Activated T-helper 1 cell treated with anti-CD3 and anti-CD28 coated beads, Interleukin-2, amount 50 U/mL, for 16 hours (primary cell): Measurements from ENCODE around the gene CLMP.

Source experiments
- DNase-seq, 2 donors: peaks; one replicate each; pipeline ENCODE4 v3.0.0-alpha.2; 2020; ENCODE audit warnings: low read depth in 1 of 2, low spot score in 1 of 2

The CLMP gene

GRCh38 chr11:123086305-123086704, 108.7 kb downstream of the CLMP start:
- no peak for DNase-seq

DNA sequence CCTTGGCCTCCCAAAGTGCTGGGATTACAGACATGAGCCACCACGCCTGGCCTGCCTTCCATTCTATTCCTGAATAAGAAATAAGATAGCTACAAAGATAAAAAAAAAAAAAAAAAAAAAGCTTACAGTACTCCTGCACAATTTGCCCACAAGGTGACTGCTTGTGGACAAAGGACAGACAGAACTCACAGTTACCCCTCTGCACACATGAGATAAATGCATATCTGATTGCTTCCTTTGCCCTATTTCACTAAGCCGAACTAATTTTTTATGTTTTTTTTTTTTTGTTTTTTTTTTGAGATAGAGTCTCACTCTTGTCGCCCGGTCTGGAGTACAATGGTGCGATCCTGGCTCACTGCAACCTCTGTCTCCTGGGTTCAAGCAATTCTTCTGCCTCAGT, 109.6 kb downstream of the CLMP start:
- no peak for DNase-seq

DNA sequence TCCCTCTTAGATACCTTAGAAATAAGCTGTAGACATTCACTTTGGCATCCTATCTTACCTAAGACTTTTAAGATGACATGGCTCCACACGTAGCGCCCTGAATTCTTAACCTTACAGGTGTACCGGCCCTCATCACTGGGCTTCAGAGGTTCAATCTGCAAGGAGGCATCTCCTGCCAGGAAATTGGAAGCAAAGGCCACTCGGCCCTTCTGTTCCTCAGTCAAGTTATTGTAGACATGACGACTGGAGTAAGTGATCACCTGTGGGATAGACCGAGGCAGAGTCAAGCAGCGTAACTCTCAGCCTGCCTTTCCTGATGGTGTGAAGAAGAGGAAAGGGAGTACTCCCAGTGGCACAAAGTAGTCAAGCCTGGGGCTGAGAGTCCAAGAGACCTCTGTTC, 110.6 kb downstream of the CLMP start:
- no peak for DNase-seq

- peak; percentile 45 to 54 for DNase-seq
Measured at GRCh38 chr11:123083623-123084029, 111.4 kb downstream of the CLMP start.

- DNase-seq = no peak
Measured at GRCh38 chr11:123082977-123083376, 112.1 kb downstream of the CLMP start.

DNA sequence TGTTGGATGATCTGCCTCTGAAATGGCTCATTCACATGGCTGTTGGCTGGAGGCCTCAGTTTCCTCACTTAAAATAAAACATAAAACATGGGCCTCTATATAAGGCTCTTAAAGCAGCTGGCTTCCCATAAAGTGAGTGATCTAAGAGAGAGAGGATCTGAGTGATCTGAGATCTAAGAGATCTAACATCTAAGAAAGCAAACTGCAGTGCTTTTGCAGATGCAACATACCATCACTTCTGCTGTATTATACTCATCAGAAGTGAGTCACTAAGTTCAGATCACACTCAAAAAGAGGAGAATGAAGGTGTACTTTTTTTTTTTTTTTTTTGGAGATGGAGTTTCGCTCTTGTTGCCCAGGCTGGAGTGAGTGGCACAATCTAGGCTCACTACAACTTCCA, 115.0 kb downstream of the CLMP start:
- DNase-seq = no peak

DNA sequence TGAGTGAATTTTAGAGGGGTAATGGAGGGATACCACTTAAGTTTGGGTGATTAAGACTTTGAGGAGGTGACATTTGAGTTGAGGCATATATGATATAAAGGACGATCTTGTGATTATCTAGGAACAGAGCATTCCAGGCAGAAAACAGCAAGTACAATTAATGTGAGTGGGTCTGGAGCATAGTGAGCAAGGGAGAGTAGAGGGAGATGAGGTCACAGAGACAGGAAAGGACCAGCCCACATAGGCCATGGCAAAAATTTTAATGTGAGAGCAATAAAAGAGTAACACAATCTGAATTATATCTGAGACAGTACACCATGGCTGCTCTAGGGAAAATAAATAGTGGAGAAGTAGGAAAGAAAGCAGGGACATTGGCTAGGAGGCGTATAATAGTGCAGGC, 118.6 kb downstream of the CLMP start:
- no peak for DNase-seq

DNA sequence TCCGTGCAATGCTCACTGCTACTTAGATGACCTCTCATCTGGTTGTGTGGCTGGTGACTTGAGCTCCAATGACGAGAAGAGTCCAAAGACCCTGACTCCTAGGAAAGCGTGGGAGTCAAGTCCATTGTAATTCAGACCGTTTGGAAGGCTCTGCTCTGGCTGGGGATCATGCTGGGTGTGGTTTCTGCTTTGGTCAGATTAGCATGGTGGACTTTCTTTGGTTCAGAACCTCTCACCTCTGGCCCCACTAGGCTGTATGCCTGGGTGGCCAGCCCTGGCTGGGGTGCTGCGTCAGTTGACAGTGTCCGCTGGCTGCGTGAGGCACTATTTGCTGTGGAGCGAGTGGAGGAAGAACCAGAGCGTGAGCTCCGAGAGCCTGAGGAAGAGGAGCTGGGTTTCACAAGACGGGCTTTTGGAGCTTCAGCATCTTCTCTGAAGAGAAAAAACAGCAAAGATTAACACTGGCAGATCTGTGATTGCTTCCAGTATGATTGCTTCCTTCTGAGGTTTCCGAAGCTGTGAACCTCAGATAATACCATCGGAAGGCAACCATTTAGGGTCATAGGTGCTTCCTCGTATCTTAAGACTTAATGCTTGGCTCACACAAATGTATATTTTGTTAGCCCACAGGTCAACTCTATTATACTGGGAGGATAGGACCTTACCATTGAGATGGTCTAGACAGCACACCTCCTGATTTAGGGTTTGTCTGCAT, 121.5 kb downstream of the CLMP start:
- no peak for DNase-seq

GRCh38 chr11:123072762-123073161, 122.3 kb downstream of the CLMP start:
- DNase-seq = no peak

- DNase-seq = no peak
Measured at GRCh38 chr11:123072332-123072761, 122.7 kb downstream of the CLMP start.

DNA sequence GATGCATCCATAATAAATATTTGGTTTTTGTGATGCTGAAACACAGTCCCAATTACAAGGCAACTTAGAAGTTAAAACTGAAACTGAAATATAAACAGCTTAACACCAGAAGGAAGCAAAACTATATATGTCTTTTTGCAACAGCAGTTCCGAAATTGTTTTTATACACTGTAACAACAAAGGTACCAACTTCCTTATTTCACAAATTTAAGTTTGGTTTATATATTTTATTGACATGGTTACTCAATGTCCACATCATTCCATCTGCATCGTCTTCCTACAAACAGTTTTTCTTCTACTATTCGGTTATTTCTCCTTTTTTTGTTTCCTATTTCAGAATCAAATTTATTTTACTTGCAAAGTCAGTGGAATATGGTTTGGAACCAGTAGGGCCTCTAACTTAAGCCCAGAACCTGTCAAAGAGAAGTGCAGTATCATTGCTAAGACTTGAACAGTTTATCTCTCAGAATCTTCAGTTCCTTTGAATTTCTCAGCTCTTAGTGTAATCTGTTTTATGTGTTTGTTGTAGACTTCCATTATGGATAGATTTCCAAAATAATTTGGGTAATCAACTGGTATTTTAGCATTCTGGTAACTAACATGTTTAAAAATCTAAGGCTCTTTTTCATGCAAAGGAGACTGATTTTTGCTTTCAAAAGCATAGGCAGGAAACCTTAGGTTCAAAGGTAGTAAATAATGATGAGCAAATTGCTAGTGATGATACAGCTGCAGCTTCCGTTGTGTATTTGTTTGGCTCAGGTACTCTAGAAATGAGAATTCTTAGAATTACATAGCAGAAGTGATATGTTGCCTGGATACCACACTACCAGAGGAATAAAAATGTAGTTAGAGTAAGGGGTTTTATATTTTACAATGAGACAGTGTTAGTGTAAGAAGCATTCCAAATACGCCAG, 124.9 kb downstream of the CLMP start:
- no peak for DNase-seq

GRCh38 chr11:123065621-123066020, 129.4 kb downstream of the CLMP start:
- no peak for DNase-seq

- no peak for DNase-seq
Measured at GRCh38 chr11:123063826-123064657, 131.0 kb downstream of the CLMP start.

DNA sequence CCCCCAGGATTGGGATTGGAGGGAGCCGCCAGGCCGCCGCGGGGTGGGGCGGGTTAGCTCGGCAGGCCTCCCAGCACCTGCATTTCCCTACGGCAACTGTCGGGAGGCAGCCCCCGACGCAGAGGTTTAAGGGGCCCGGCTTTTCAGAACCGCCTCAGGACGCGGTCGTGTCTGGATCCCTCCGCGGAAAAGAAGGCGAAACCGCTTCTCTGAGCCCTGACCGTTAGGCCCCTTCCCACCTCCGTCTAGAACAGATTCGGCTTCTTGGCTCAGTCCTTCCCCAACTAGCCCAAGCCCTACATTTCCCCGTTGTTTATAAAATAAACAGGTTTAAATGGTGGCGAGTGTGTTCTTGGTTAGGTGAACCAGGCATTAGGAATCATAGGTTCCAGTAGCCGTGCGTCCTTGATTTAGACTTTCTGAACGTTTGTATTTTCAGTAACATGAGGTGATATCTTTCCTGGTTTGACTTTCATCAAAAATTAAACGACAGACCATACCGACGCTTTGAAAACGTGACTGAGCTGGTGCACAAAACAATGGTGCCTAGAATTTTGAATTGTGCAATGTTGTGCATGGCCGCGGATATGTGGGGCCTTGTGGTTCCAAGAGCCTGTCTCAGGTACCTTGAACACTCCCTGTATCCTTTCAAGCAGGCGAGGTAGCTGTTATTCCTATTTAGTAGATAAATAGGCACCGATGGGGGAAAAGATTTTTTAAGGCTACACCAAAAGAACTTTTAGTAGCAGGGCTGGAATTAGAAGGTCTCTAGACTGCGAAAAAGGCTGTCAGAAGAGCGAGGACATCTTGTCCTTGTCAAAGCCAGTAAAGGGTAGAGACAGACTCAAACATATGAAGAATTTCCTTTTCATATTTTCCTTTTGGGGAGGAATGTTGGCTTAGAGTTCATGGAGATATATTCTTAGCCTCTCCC, 131.9 kb downstream of the CLMP start:
- peak in 1 of 2 donors; percentile 22 for DNase-seq

GRCh38 chr11:123062158-123062891, 132.7 kb downstream of the CLMP start:
- peak; percentile 97 to 100 for DNase-seq

- DNase-seq = peak; percentile 29 to 54
Measured at GRCh38 chr11:123061403-123062157, 133.5 kb downstream of the CLMP start, which contains the start of gene HSPA8. HSPA8 (minus strand) TSS chr11:123062136; CDS start chr11:123061324, 812 bp downstream.

DNA sequence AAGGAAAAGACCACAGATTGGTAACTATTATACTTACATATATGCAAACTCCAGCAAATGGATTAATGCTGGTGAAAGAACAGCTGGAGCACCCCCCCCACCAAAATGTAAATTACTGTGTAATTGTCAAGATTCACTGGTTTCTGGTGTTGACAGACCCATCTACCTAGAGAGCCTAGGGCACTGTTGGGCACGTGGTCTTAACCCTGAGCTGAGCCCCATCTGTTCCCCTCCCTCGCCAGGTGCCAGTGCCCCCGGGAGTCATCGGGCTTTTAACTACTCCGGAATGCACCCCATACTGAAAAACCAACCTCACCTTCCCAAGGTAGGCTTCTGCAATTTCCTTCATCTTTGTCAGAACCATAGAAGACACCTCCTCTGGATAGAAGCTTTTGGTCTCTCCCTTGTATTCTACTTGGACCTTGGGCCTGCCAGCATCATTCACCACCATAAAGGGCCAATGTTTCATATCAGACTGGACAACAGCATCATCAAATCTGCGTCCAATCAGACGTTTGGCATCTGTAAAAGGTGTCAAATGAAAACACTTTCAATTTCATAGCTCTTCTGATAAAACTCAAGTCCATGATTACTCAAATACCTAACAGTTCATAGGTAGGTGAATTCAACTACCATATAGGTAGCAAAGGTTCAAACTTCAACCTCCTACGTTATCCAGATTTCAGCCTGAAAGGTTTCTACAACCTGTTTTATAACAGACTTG, 134.6 kb downstream of the CLMP start:
- no peak for DNase-seq
